LNCAP (cell line): ENCODE data around the gene CHRDL1.

Source experiments
- CTCF ChIP-seq: fragments of 450-650 bp; IDR thresholded peaks from 2 replicates; pipeline ENCODE4 v1.5.1; 2017; ENCODE audit warnings: mild to moderate bottlenecking

CHRDL1 gene

GRCh38 chrX:110755611-110756010 lies 40.0 kb downstream of the CHRDL1 start:
- TF ChIP-seq CTCF = no peak

GRCh38 chrX:110755061-110755460 lies 40.6 kb downstream of the CHRDL1 start:
- no peak for TF ChIP-seq CTCF

GRCh38 chrX:110750526-110751189 lies 45.0 kb downstream of the CHRDL1 start:
- TF ChIP-seq CTCF = no peak

- TF ChIP-seq CTCF = no peak
Observed at GRCh38 chrX:110748256-110748806, 47.3 kb downstream of the CHRDL1 start.

GRCh38 chrX:110746014-110746413 lies 49.6 kb downstream of the CHRDL1 start:
- no peak for TF ChIP-seq CTCF

GRCh38 chrX:110745288-110745687 lies 50.3 kb downstream of the CHRDL1 start:
- no peak for TF ChIP-seq CTCF

- no peak for TF ChIP-seq CTCF
Observed at GRCh38 chrX:110743679-110744340, 51.8 kb downstream of the CHRDL1 start.
